Smooth muscle cell (in vitro differentiated cells): ENCODE data around the gene C3AR1. TPM values are rescaled to one million over a fixed set of nuclear protein-coding genes. Genes with fewer than 3 reads are reported as not detected.
A peak's percentile ranks its signal among the peaks of the same experiment; 100 is the strongest.

Source experiments
- DNase-seq: peaks from one replicate; lab custom pipeline; 2025; ENCODE audit not compliant: unreplicated experiment; lab: John Stamatoyannopoulos, UW
- H2AFZ ChIP-seq: fragments of 200-600 bp; sonication (generic); 2 replicates; pipeline ENCODE4 v1.6.0; 2016; ENCODE audit warnings: antibody characterized with exemption, low read depth, mild to moderate bottlenecking
- H3F3A ChIP-seq: fragments of 200-600 bp; sonication (generic); 2 replicates; pipeline ENCODE4 v1.6.0; 2017; ENCODE audit warnings: antibody characterized with exemption, low read depth
- H3K27ac ChIP-seq: fragments of 200-600 bp; sonication (generic); 2 replicates; pipeline ENCODE4 v1.5.1; 2016; ENCODE audit warnings: low read depth, mild to moderate bottlenecking
- H3K27me3 ChIP-seq: fragments of 200-600 bp; sonication (generic); 2 replicates; pipeline ENCODE4 v1.6.1; 2016; ENCODE audit warnings: low read depth, mild to moderate bottlenecking
- H3K36me3 ChIP-seq: fragments of 200-600 bp; sonication (generic); 2 replicates; pipeline ENCODE4 v1.5.1; 2016; ENCODE audit warnings: low read depth
- H3K4me1 ChIP-seq: fragments of 200-600 bp; sonication (generic); 2 replicates; pipeline ENCODE4 v1.5.1; 2016; ENCODE audit warnings: low read depth
- H3K4me2 ChIP-seq: fragments of 200-600 bp; sonication (generic); 2 replicates; pipeline ENCODE4 v1.6.0; 2016; ENCODE audit warnings: mild to moderate bottlenecking
- H3K4me3 ChIP-seq: fragments of 200-600 bp; sonication (generic); 2 replicates; pipeline ENCODE4 v1.5.1; 2016; ENCODE audit warnings: mild to moderate bottlenecking
- H3K79me2 ChIP-seq: fragments of 200-600 bp; sonication (generic); 2 replicates; pipeline ENCODE4 v1.6.0; 2016; ENCODE audit warnings: low read depth, mild to moderate bottlenecking
- H3K9ac ChIP-seq: fragments of 200-600 bp; sonication (generic); 2 replicates; pipeline ENCODE4 v1.6.0; 2016; ENCODE audit warnings: low read depth
- H3K9me3 ChIP-seq: fragments of 200-600 bp; sonication (generic); replicated peaks from 2 replicates; pipeline ENCODE4 v1.5.1; 2016; ENCODE audit warnings: low read depth
- H4K20me1 ChIP-seq: fragments of 200-600 bp; sonication (generic); 2 replicates; pipeline ENCODE4 v1.6.0; 2016; ENCODE audit warnings: low read depth
- CTCF ChIP-seq: fragments of 200-600 bp; sonication (generic); IDR thresholded peaks from 2 replicates; pipeline ENCODE4 v1.5.1; 2017; ENCODE audit warnings: borderline replicate concordance, mild to moderate bottlenecking, antibody characterized with exemption; ENCODE audit not compliant: insufficient read depth, poor library complexity, severe bottlenecking
- WGBS: methylation state at CpG from one replicate; pipeline ENCODE4 v1.1.7; 2016; ENCODE audit warnings: low lambda C conversion rate; 5-methylcytosine and 5-hydroxymethylcytosine counted together
- polyA plus RNA-seq: library from polyadenylated mRNA; unstranded; fragments of >200 nt; fragmentation: Nextera tagmentation; extraction: Ambion mirVana; gene quantifications from 2 replicates; pipeline ENCODE4 v1.2.1, GENCODE V29; 2016
- total RNA-seq: library from RNA; depleted of rRNA; stranded (reverse); fragments of >200 nt; gene quantifications from 2 replicates; pipeline ENCODE4 v1.2.3, GENCODE V29; 2014

C3AR1 gene
- total and polyA plus RNA-seq, 2 experiments from 2014 or later: 3.0 to 3.2 TPM

- no peaks in the 10 kb centered on the region for H3K36me3 ChIP-seq
- H3K4me1 ChIP-seq: peaks cover 10% of the 10 kb centered on the region
- no peaks in the 10 kb centered on the region for H3F3A ChIP-seq
- no peak for TF ChIP-seq CTCF
- H3K9ac ChIP-seq: peak overlapping the region; percentile 93
- no peaks in the 10 kb centered on the region for H3K27me3 ChIP-seq
- H3K4me2 ChIP-seq: peak overlapping the region; percentile 90
- H3K4me3 ChIP-seq: peak overlapping the region; percentile 90
- H2AFZ ChIP-seq: peak overlapping the region; percentile 81
- H3K9me3 ChIP-seq: no peaks in the 10 kb centered on the region
- H4K20me1 ChIP-seq: peaks cover 5% of the 10 kb centered on the region
- H3K79me2 ChIP-seq: peaks cover 42% of the 10 kb centered on the region
- 9% methylated on average over 15 of the region's 15 CpGs for WGBS
- H3K27ac ChIP-seq: peak overlapping the region; percentile 77
- DNase-seq: no peak
These were observed 15.2 kb upstream of the C3AR1 start for GRCh38 chr12:8081251-8081920.

GRCh38 chr12:8080120-8080519 lies 14.0 kb upstream of the C3AR1 start:
- no peak for TF ChIP-seq CTCF
- Histone ChIP-seq H3K27ac (no peak overlapping the region), H4K20me1 (peaks cover 5% of the 10 kb centered on the region), H3K9me3 (no peaks in the 10 kb centered on the region), H3K4me3 (no peak overlapping the region), H3K9ac (no peak overlapping the region), H3K4me2 (no peak overlapping the region), H3F3A (no peaks in the 10 kb centered on the region), H3K4me1 (peaks cover 10% of the 10 kb centered on the region), H3K36me3 (no peaks in the 10 kb centered on the region), H2AFZ (no peak overlapping the region), H3K79me2 (peaks cover 29% of the 10 kb centered on the region), H3K27me3 (no peaks in the 10 kb centered on the region)
- DNase-seq: no peak

GRCh38 chr12:8078916-8079315 lies 12.8 kb upstream of the C3AR1 start:
- H3K9me3 ChIP-seq: no peaks in the 10 kb centered on the region
- H3K27ac ChIP-seq: no peak overlapping the region
- no peak for DNase-seq
- H3K4me1 ChIP-seq: peaks cover 10% of the 10 kb centered on the region
- no peaks in the 10 kb centered on the region for H3K36me3 ChIP-seq
- no peak overlapping the region for H3K4me3 ChIP-seq
- H3K4me2 ChIP-seq: no peak overlapping the region
- H3K9ac ChIP-seq: no peak overlapping the region
- no peaks in the 10 kb centered on the region for H3K27me3 ChIP-seq
- WGBS: 98% methylated on average over 2 of the region's 2 CpGs
- H3K79me2 ChIP-seq: peaks cover 17% of the 10 kb centered on the region
- no peaks in the 10 kb centered on the region for H4K20me1 ChIP-seq
- TF ChIP-seq CTCF: no peak
- H3F3A ChIP-seq: no peaks in the 10 kb centered on the region
- H2AFZ ChIP-seq: no peak overlapping the region

- H2AFZ ChIP-seq: no peak overlapping the region
- WGBS: 54% methylated on average over 4 of the region's 4 CpGs
These were observed 12.2 kb upstream of the C3AR1 start for GRCh38 chr12:8078398-8078797.

More at GRCh38 chr12:8078398-8078797, 12.2 kb upstream of the C3AR1 start:
- Histone ChIP-seq H3K27me3 (no peaks in the 10 kb centered on the region), H3K4me1 (peaks cover 10% of the 10 kb centered on the region), H3F3A (no peaks in the 10 kb centered on the region), H3K79me2 (peaks cover 12% of the 10 kb centered on the region), H3K27ac (no peak overlapping the region), H3K9ac (no peak overlapping the region), H3K4me2 (no peak overlapping the region), H3K9me3 (no peaks in the 10 kb centered on the region), H4K20me1 (no peaks in the 10 kb centered on the region), H3K36me3 (no peaks in the 10 kb centered on the region), H3K4me3 (no peak overlapping the region)
- no peak for DNase-seq
- peak; percentile 64 for TF ChIP-seq CTCF
